C4-2B (cell line): ENCODE results near the gene NOTO.
A peak's percentile ranks its signal among the peaks of the same experiment; 100 is the strongest.

Source experiments
- H3K27ac ChIP-seq: fragments of 450-650 bp; 2 replicates; pipeline ENCODE4 v1.5.1; 2017
- ZFX ChIP-seq: fragments of 450-650 bp; IDR thresholded peaks from 2 replicates; pipeline ENCODE4 v1.6.1; 2017
- TF ChIP-seq, protein P1 (sequence below): fragments of 450-650 bp; conservative IDR thresholded peaks from 2 replicates; pipeline ENCODE4 v1.5.1; 2017; ENCODE audit warnings: mild to moderate bottlenecking

Gene NOTO

GRCh38 chr2:73233154-73233931 is 31.0 kb downstream of the NOTO start, which contains the start of gene PRADC1:
PRADC1 (minus strand) TSS chr2:73233239; CDS start chr2:73233160, 79 bp downstream.
- peak within 1 kb of the TSS; percentile 92 for H3K27ac ChIP-seq

GRCh38 chr2:73233932-73234832 is 31.8 kb downstream of the NOTO start, which contains the start of gene CCT7:
CCT7 (plus strand) TSS chr2:73234308; CDS start chr2:73234379, 71 bp downstream.
- peak within 1 kb of the TSS; percentile 92 for H3K27ac ChIP-seq
- TF ChIP-seq ZFX, result peak; percentile 86
- TF ChIP-seq, protein P1, sequence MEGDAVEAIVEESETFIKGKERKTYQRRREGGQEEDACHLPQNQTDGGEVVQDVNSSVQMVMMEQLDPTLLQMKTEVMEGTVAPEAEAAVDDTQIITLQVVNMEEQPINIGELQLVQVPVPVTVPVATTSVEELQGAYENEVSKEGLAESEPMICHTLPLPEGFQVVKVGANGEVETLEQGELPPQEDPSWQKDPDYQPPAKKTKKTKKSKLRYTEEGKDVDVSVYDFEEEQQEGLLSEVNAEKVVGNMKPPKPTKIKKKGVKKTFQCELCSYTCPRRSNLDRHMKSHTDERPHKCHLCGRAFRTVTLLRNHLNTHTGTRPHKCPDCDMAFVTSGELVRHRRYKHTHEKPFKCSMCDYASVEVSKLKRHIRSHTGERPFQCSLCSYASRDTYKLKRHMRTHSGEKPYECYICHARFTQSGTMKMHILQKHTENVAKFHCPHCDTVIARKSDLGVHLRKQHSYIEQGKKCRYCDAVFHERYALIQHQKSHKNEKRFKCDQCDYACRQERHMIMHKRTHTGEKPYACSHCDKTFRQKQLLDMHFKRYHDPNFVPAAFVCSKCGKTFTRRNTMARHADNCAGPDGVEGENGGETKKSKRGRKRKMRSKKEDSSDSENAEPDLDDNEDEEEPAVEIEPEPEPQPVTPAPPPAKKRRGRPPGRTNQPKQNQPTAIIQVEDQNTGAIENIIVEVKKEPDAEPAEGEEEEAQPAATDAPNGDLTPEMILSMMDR, result no peak

More at GRCh38 chr2:73233154-73233931, 31.0 kb downstream of the NOTO start, which contains the start of gene PRADC1:
- TF ChIP-seq ZFX, result no peak
- TF ChIP-seq, protein P1, result no peak

DNA sequence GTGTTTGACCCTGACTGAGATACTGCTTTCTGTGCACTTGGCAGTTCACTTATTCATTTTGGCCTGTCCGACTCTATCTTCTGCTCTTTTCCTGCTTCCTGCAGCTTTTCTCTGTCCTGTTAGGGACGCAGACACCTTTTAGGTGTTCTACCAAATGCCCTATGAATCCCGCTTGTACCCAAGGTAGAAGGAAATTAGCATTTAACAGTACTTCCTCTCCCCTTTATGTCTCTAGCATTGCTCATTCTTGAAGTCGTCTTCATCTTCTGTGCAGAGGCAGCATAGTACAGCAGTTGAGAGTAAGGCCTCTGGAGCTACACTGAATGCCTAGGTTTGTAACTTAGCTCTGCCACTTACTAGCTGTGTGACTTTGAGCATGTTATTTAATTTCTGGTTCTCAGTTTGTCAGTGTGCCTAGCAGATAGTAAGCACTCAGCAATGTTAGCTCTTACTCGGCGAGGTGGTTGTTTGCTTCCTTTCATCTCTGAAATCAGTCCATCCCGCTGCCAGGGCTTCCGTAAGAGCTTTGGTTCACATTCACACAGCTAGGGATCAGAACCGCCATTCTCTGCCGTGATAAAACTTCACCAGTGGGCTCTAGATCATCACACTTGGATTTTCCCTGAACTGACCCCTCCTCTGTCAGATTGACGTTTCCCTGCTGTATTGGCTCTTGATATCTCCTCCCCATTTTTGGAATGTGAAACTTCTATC is 33.1 kb downstream of the NOTO start:
- no peak for TF ChIP-seq ZFX
- peak overlapping the region; percentile 92 for H3K27ac ChIP-seq

DNA sequence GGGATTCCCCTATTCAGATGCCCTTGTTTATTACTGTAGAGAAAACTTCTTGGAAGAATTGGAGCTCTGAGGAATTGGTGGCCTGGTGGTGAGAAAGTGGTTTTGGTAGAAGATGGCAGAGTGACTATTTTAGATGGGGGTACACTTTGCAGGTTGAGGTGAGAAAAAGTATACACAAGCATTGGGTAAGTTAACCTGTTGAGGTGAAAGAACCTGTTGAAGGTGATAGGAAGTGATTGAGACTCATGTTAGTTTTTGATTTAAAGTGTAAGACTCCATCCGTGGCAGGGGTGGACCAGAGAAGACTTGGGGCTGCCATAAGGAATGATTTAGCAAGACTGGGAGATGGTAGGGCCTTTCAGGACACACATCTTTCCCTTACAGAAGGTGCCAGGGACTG is 34.8 kb downstream of the NOTO start:
- no peak overlapping the region for H3K27ac ChIP-seq
- TF ChIP-seq ZFX, result no peak
- TF ChIP-seq, protein P1, result no peak

DNA sequence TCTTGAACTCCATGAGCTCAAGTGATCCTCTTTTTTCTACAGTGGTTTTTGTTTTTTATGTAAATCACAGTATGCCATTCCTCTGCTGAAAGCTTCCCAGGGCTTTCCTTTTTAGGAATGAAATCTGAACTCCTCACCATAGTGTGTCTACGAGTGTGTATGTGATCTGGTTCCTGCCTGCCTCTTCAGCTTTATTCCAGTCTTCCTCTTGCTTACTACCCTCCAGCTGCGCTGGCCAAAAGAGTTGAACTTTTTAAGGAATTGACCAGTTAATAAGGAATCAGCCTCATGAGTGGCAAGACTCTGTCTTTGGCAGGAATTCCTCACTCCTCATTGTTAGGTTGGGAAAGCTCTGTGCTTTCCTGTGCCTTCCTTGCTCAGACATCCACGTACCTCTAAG is 35.8 kb downstream of the NOTO start:
- no peak overlapping the region for H3K27ac ChIP-seq
- TF ChIP-seq, protein P1, result no peak
- no peak for TF ChIP-seq ZFX

DNA sequence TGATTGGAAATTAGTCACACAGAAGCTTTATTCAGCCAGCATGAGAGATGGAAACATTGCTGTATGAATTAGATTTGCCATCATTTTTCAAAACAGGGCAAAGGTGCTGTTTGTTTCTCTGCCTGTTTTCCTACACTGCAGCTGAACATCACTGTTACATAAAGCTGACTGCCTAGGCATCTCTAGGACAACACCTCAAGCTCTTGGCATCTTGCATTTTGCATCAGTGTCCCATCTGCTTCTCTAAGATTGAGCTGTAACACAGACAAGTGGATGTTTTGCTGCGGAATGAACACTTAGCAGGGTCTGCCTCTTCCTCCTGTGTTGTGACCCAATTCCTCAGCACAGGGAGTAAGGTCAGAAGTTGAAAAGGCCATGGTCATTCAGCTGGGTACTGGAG is 36.6 kb downstream of the NOTO start:
- TF ChIP-seq, protein P1, result no peak
- TF ChIP-seq ZFX, result no peak
- no peak overlapping the region for H3K27ac ChIP-seq

- H3K27ac ChIP-seq, result no peak overlapping the region
- TF ChIP-seq, protein P1, result no peak
- TF ChIP-seq ZFX, result no peak
Observed at GRCh38 chr2:73239776-73240175, 37.4 kb downstream of the NOTO start.
